Glutamatergic neuron (in vitro differentiated cells): ENCODE results near the gene SZT2. TPM values are rescaled to one million over a fixed set of nuclear protein-coding genes. Genes with fewer than 3 reads are reported as not detected.

Source experiments
- DNase-seq: peaks from one replicate; pipeline ENCODE4 v3.0.0; 2022
- H3K27ac Mint-ChIP-seq: one replicate; pipeline ENCODE4 v1.8.0; 2020; ENCODE audit warnings: mild to moderate bottlenecking, mixed read lengths, inconsistent platforms; ENCODE audit not compliant: unreplicated experiment
- H3K27me3 Mint-ChIP-seq: one replicate; pipeline ENCODE4 v1.8.0; 2020; ENCODE audit warnings: mild to moderate bottlenecking, moderate library complexity, mixed read lengths, inconsistent platforms; ENCODE audit not compliant: unreplicated experiment
- H3K36me3 Mint-ChIP-seq: one replicate; pipeline ENCODE4 v1.8.0; 2020; ENCODE audit warnings: mild to moderate bottlenecking, mixed read lengths, inconsistent platforms; ENCODE audit not compliant: unreplicated experiment
- H3K4me1 Mint-ChIP-seq: one replicate; pipeline ENCODE4 v1.8.0; 2020; ENCODE audit warnings: mild to moderate bottlenecking, low read depth, mixed read lengths, inconsistent platforms; ENCODE audit not compliant: unreplicated experiment
- H3K4me3 Mint-ChIP-seq: one replicate; pipeline ENCODE4 v1.8.0; 2020; ENCODE audit warnings: mild to moderate bottlenecking, mixed read lengths, inconsistent platforms; ENCODE audit not compliant: unreplicated experiment
- H3K9me3 Mint-ChIP-seq: one replicate; pipeline ENCODE4 v1.8.0; 2020; ENCODE audit warnings: mild to moderate bottlenecking, moderate library complexity, mixed read lengths, inconsistent platforms; ENCODE audit not compliant: unreplicated experiment
- total RNA-seq: library from RNA; stranded (reverse); fragmentation: NEBNext Ultra II Directional; extraction: Animal tissue kit (Norgen Biotek cat#: 25700); gene quantifications from one replicate; pipeline ENCODE4 v1.2.1, GENCODE V29; 2021; ENCODE audit not compliant: unreplicated experiment
- TF ChIP-seq, protein P1 (sequence below): fragments of 200-600 bp; sonication (generic); IDR thresholded peaks from one replicate; pipeline ENCODE4 v1.5.0; 2021; ENCODE audit not compliant: partially characterized antibody, unreplicated experiment

Gene SZT2
- total RNA-seq, 1 donor from 2014 or later, result 85.3 TPM

GRCh38 chr1:43422995-43423671, 33.4 kb downstream of the SZT2 start:
- TF ChIP-seq, protein P1, sequence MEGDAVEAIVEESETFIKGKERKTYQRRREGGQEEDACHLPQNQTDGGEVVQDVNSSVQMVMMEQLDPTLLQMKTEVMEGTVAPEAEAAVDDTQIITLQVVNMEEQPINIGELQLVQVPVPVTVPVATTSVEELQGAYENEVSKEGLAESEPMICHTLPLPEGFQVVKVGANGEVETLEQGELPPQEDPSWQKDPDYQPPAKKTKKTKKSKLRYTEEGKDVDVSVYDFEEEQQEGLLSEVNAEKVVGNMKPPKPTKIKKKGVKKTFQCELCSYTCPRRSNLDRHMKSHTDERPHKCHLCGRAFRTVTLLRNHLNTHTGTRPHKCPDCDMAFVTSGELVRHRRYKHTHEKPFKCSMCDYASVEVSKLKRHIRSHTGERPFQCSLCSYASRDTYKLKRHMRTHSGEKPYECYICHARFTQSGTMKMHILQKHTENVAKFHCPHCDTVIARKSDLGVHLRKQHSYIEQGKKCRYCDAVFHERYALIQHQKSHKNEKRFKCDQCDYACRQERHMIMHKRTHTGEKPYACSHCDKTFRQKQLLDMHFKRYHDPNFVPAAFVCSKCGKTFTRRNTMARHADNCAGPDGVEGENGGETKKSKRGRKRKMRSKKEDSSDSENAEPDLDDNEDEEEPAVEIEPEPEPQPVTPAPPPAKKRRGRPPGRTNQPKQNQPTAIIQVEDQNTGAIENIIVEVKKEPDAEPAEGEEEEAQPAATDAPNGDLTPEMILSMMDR, result no peak
- no peaks in the 10 kb centered on the region for H3K4me1 Mint-ChIP-seq
- H3K27ac Mint-ChIP-seq, result no peak overlapping the region
- no peaks in the 10 kb centered on the region for H3K9me3 Mint-ChIP-seq
- H3K27me3 Mint-ChIP-seq, result no peaks in the 10 kb centered on the region
- no peak for DNase-seq
- H3K4me3 Mint-ChIP-seq, result no peak overlapping the region
- H3K36me3 Mint-ChIP-seq, result no peaks in the 10 kb centered on the region

- TF ChIP-seq, protein P1, result no peak
- Mint-ChIP-seq H3K9me3 (no peaks in the 10 kb centered on the region), H3K27ac (no peak overlapping the region), H3K4me3 (no peak overlapping the region), H3K4me1 (no peaks in the 10 kb centered on the region), H3K36me3 (no peaks in the 10 kb centered on the region), H3K27me3 (no peaks in the 10 kb centered on the region)
- DNase-seq, result no peak
Observed at GRCh38 chr1:43423672-43424550, 34.2 kb downstream of the SZT2 start.

- no peaks in the 10 kb centered on the region for H3K27me3 Mint-ChIP-seq
- no peak overlapping the region for H3K27ac Mint-ChIP-seq
- no peak for DNase-seq
- no peaks in the 10 kb centered on the region for H3K9me3 Mint-ChIP-seq
- TF ChIP-seq, protein P1, result no peak
- H3K4me1 Mint-ChIP-seq, result no peaks in the 10 kb centered on the region
- H3K36me3 Mint-ChIP-seq, result no peaks in the 10 kb centered on the region
- H3K4me3 Mint-ChIP-seq, result no peak overlapping the region
Observed at GRCh38 chr1:43425045-43425444, 35.3 kb downstream of the SZT2 start.

GRCh38 chr1:43426221-43426620, 36.5 kb downstream of the SZT2 start:
- no peaks in the 10 kb centered on the region for H3K27me3 Mint-ChIP-seq
- no peaks in the 10 kb centered on the region for H3K36me3 Mint-ChIP-seq
- no peak for DNase-seq
- H3K4me1 Mint-ChIP-seq, result no peaks in the 10 kb centered on the region
- no peak overlapping the region for H3K4me3 Mint-ChIP-seq
- H3K27ac Mint-ChIP-seq, result no peak overlapping the region
- H3K9me3 Mint-ChIP-seq, result no peaks in the 10 kb centered on the region
- TF ChIP-seq, protein P1, result no peak

GRCh38 chr1:43427524-43427923, 37.8 kb downstream of the SZT2 start:
- Mint-ChIP-seq H3K27ac (no peak overlapping the region), H3K36me3 (no peaks in the 10 kb centered on the region), H3K4me3 (no peak overlapping the region), H3K4me1 (no peaks in the 10 kb centered on the region), H3K9me3 (peaks cover 4% of the 10 kb centered on the region), H3K27me3 (no peaks in the 10 kb centered on the region)
- no peak for DNase-seq
- TF ChIP-seq, protein P1, result no peak
